ENCODE data around the gene FTSJ3.

Gene FTSJ3

DNA sequence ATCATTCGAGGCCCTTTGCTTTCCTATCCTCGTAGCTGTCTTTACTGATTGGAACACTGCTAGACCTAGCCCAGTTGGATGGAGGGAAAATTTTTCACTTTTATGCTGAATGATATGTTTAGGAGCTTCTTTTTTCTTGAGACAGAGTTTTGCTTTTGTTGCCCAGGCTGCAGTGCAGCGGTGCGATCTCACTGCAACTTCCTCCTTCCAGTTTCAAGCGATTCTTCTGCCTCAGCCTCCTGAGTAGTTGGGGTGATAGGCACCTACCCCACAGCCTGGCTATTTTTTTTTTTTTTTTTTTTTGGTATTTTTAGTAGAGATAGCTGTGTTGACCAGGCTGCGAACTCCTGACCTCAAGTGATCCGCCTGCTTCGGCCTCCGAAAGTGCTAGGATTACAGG is 17.5 kb downstream of the FTSJ3 start:
- TF ChIP-seq GABPA (IDR thresholded peaks at IDR 0.05; ENCODE audit: low read depth), result no peak
- no peak for TF ChIP-seq CTCF (IDR thresholded peaks at IDR 0.05; ENCODE audit: insufficient read depth, low read length)
- no peak for TF ChIP-seq POLR2AphosphoS5 (IDR thresholded peaks at IDR 0.05; ENCODE audit: low read depth)
- no peak for TF ChIP-seq SPI1 (IDR thresholded peaks at IDR 0.05; ENCODE audit: borderline replicate concordance, low read depth)
- TF ChIP-seq REST (IDR thresholded peaks at IDR 0.05; ENCODE audit: insufficient replicate concordance, low read depth), result no peak
- no peak overlapping the region for H3K27ac ChIP-seq (replicated peaks)
- no peaks in the 10 kb centered on the region for H3K27me3 ChIP-seq (ENCODE audit: insufficient read depth, poor library complexity, severe bottlenecking)
- DNase-seq (ENCODE audit: low read depth in 1 of 2, low spot score in 1 of 2), result no peak
- H3K4me3 ChIP-seq (replicated peaks; ENCODE audit: insufficient read depth, low read length), result no peak overlapping the region

- no peak overlapping the region for H3K27ac ChIP-seq (replicated peaks)
- H3K4me3 ChIP-seq (replicated peaks; ENCODE audit: insufficient read depth, low read length), result no peak overlapping the region
- TF ChIP-seq POLR2AphosphoS5 (IDR thresholded peaks at IDR 0.05; ENCODE audit: low read depth), result no peak
- no peak for TF ChIP-seq GABPA (IDR thresholded peaks at IDR 0.05; ENCODE audit: low read depth)
- TF ChIP-seq SPI1 (IDR thresholded peaks at IDR 0.05; ENCODE audit: borderline replicate concordance, low read depth), result no peak
- no peak for TF ChIP-seq REST (IDR thresholded peaks at IDR 0.05; ENCODE audit: insufficient replicate concordance, low read depth)
- no peak for TF ChIP-seq CTCF (IDR thresholded peaks at IDR 0.05; ENCODE audit: insufficient read depth, low read length)
- DNase-seq (ENCODE audit: low read depth in 1 of 2, low spot score in 1 of 2), result no peak
- H3K27me3 ChIP-seq (ENCODE audit: insufficient read depth, poor library complexity, severe bottlenecking), result no peaks in the 10 kb centered on the region
Observed at GRCh38 chr17:63805591-63805990, 21.9 kb downstream of the FTSJ3 start.

GRCh38 chr17:63804328-63804727 is 23.1 kb downstream of the FTSJ3 start:
- DNase-seq (ENCODE audit: low read depth in 1 of 2, low spot score in 1 of 2), result no peak
- no peak for TF ChIP-seq POLR2AphosphoS5 (IDR thresholded peaks at IDR 0.05; ENCODE audit: low read depth)
- TF ChIP-seq GABPA (IDR thresholded peaks at IDR 0.05; ENCODE audit: low read depth), result no peak
- TF ChIP-seq REST (IDR thresholded peaks at IDR 0.05; ENCODE audit: insufficient replicate concordance, low read depth), result no peak
- no peak for TF ChIP-seq SPI1 (IDR thresholded peaks at IDR 0.05; ENCODE audit: borderline replicate concordance, low read depth)

More at GRCh38 chr17:63804328-63804727, 23.1 kb downstream of the FTSJ3 start:
- Histone ChIP-seq H3K4me3 (replicated peaks; ENCODE audit: insufficient read depth, low read length) (no peak overlapping the region), H3K27ac (replicated peaks) (no peak overlapping the region), H3K27me3 (ENCODE audit: insufficient read depth, poor library complexity, severe bottlenecking) (no peaks in the 10 kb centered on the region)

Measured in HL-60 (cell line).